CD1c-positive myeloid dendritic cell (primary cell): ENCODE results near the gene ELMOD2.

ENCODE experiments used
- DNase-seq: peaks from one replicate; pipeline ENCODE4 v3.0.0-alpha.2; 2016; ENCODE audit errors: extremely low spot score

The ELMOD2 gene

GRCh38 chr4:140581078-140581477 lies 57.1 kb downstream of the ELMOD2 start:
- DNase-seq: no peak

DNA sequence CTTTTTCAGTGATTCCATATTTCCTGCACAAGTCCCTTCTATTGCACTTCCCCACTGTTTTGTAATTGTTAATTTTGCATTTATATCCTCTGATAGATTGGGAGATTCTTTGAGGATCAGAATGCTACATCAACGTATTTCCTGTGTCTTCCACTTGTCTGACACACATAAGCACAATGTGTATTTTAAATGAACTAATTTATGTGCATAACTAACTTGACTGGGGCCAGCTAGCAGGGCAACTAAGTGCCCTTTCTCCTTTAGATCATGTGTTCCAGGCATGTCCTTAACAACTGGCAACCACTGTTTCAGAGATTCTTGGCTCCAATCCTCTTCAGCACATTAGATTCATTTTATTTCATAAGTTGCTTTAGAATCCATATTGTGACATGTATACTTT lies 60.5 kb downstream of the ELMOD2 start:
- DNase-seq: no peak

GRCh38 chr4:140595065-140595464 lies 71.1 kb downstream of the ELMOD2 start:
- no peak for DNase-seq

DNA sequence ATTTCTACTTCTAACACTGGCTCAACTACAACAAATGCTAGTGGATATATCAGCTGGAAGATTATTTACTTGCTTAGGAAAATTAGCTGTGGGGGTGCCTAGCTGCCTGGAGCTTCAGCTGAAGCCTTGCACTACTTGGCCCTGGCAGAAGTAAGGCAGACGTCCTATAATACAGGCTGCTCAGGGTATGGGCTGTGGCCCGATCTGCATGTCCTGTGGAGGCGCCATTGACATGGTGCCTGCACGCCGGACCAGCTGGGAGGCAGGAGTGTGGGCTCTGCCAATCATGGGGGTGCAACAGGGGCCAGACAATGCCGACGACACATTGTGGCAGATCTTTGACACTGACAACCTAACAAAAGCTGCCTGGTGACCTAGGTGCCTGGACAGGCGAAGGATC lies 76.4 kb downstream of the ELMOD2 start:
- no peak for DNase-seq

DNA sequence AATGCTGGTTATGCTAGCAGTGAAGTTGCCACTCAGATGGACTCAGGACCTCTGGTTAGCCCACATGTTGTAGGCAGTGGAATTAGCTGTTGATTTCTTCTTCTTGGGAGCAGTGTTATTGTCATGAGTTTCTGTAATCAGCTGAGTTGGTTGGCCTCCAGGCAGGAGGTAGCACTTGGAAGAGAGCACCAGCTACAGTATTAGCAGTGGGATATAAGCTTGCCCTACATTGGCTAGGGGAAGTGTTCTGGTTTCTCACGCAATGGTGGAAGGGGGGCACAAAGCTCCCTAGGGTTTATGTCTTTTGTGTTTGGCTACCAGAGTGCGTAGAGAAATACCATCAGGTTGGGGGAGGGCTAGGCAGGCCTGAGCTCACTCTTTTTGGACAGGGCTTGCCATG lies 78.7 kb downstream of the ELMOD2 start:
- DNase-seq: no peak

GRCh38 chr4:140603286-140603685 lies 79.3 kb downstream of the ELMOD2 start:
- DNase-seq: no peak
